Measurements from ENCODE around the gene TOX2. TPM values are rescaled to one million over a fixed set of nuclear protein-coding genes. Genes with fewer than 3 reads are reported as not detected.

TOX2 gene
- total RNA-seq, 1 donor from 2014 or later = 4.7 TPM

DNA sequence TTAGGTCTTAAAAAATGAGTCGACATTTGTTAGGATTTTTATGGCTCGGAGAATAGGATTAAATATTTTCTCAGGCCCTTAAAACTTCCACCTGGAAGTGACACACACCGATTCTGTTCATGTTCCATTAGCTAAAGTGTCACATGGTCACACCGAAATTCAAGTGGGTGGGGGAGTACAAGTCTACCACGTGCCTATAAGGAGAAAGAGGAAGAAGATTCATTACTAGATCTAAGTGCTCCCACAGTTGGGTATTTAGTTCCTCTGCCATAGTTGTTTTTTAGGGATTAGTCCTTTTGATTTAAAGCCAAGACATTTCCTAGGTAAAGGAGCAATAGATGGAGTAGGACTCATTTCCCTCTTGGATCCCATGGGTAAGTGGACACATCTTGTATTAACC lies 4.9 kb upstream of the TOX2 start:
- no peak overlapping the region for H3K4me3 Mint-ChIP-seq
- no peaks in the 10 kb centered on the region for H3K9me3 Mint-ChIP-seq
- no peak overlapping the region for H3K27ac Mint-ChIP-seq
- H3K4me1 Mint-ChIP-seq (ENCODE audit: unreplicated experiment) = peaks cover 3% of the 10 kb centered on the region
- peaks cover 26% of the 10 kb centered on the region for H3K27me3 Mint-ChIP-seq
- TF ChIP-seq, protein P1, sequence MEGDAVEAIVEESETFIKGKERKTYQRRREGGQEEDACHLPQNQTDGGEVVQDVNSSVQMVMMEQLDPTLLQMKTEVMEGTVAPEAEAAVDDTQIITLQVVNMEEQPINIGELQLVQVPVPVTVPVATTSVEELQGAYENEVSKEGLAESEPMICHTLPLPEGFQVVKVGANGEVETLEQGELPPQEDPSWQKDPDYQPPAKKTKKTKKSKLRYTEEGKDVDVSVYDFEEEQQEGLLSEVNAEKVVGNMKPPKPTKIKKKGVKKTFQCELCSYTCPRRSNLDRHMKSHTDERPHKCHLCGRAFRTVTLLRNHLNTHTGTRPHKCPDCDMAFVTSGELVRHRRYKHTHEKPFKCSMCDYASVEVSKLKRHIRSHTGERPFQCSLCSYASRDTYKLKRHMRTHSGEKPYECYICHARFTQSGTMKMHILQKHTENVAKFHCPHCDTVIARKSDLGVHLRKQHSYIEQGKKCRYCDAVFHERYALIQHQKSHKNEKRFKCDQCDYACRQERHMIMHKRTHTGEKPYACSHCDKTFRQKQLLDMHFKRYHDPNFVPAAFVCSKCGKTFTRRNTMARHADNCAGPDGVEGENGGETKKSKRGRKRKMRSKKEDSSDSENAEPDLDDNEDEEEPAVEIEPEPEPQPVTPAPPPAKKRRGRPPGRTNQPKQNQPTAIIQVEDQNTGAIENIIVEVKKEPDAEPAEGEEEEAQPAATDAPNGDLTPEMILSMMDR (conservative IDR thresholded peaks at IDR 0.05) = no peak
- no peaks in the 10 kb centered on the region for H3K36me3 Mint-ChIP-seq
- DNase-seq (ENCODE audit: extremely low spot score, unreplicated experiment) = no peak

DNA sequence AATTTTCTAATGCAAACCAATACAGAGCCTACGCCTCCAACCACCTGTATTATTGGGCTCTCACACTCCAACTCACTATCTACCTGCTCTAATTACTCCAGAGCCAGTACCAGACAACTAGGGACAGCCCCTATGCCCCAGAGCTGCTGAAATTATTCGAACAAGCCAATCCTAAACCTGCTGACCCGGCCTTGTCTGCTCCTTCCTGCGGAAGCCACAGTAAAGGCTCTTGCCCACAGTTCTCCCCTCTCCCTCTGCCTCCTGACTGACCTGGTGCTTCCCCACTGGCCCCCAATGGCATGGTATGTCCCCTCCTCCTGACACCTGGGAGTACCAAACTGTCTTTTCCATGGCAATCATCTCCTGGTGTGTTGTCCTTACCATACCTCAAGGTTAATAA lies 4.1 kb upstream of the TOX2 start:
- peak; percentile 42 for DNase-seq (ENCODE audit: extremely low spot score, unreplicated experiment)
- Mint-ChIP-seq H3K4me3 (no peak overlapping the region), H3K27me3 (peaks cover 33% of the 10 kb centered on the region), H3K27ac (no peak overlapping the region), H3K36me3 (no peaks in the 10 kb centered on the region), H3K4me1 (ENCODE audit: unreplicated experiment) (peaks cover 6% of the 10 kb centered on the region), H3K9me3 (no peaks in the 10 kb centered on the region)
- TF ChIP-seq, protein P1 (conservative IDR thresholded peaks at IDR 0.05) = no peak

DNA sequence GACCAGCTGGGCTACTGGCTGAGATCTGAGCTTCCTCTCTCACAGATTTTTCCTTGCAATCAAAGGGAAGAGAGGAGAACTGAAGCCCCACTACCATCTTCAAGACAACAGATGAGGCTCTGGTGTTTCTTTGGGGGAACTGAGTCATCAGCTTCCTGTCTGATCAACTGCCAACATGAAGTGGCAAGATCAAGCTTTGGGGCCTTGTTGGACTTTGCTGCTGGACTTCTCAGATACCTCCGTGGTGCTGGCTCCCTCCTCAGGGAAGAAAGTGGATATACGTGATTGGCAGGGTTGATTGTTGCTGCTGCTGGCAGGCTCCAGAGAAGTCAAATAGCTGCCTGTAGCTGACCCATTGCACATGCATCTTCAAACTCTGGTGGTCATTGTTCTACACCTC lies 3.6 kb upstream of the TOX2 start:
- Mint-ChIP-seq H3K27ac (no peak overlapping the region), H3K36me3 (no peaks in the 10 kb centered on the region), H3K9me3 (no peaks in the 10 kb centered on the region), H3K4me3 (no peak overlapping the region), H3K4me1 (ENCODE audit: unreplicated experiment) (peaks cover 6% of the 10 kb centered on the region), H3K27me3 (peaks cover 37% of the 10 kb centered on the region)
- no peak for DNase-seq (ENCODE audit: extremely low spot score, unreplicated experiment)
- TF ChIP-seq, protein P1 (conservative IDR thresholded peaks at IDR 0.05) = no peak

DNA sequence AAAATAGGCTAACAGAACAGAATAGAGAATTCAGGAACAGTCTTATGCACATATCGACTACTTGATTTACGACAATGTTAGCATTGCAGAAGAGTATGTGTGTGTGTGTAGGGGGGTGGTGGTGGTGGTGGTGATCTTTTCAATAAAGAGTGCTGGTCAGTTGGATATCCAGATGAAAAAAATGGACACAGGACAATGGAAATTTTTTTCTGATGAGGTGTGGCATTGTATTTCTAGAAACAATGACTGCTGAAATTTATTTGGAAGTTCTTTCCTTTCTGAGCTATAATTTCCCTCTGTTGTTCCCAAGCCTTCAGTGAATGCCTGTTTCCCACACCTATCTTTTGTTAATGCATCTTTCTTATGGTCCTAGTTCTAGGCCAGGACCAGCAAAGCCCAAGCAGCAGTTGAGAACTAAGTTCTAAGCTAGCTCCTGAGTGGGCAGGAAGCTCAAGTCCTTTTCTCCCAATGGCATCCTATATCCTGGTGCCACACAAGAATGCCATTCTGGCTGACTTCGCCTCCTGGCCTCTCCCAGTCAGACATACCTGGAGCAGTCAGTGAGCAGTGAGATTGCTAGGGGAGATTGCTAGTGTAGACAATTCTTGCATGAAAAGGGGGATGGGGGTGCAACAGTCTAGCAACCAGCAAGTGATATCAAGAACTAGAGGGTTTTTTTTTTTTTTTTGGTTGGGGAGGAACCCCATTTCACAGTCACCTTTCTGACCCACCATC lies 1.2 kb upstream of the TOX2 start:
- peak; percentile 4 for DNase-seq (ENCODE audit: extremely low spot score, unreplicated experiment)
- peaks cover 60% of the 10 kb centered on the region for H3K27me3 Mint-ChIP-seq
- H3K36me3 Mint-ChIP-seq = no peaks in the 10 kb centered on the region
- TF ChIP-seq, protein P1 (conservative IDR thresholded peaks at IDR 0.05) = no peak
- no peak overlapping the region for H3K27ac Mint-ChIP-seq
- peak overlapping the region; percentile 87 for H3K4me3 Mint-ChIP-seq
- H3K9me3 Mint-ChIP-seq = no peaks in the 10 kb centered on the region
- peaks cover 10% of the 10 kb centered on the region for H3K4me1 Mint-ChIP-seq (ENCODE audit: unreplicated experiment)

DNA sequence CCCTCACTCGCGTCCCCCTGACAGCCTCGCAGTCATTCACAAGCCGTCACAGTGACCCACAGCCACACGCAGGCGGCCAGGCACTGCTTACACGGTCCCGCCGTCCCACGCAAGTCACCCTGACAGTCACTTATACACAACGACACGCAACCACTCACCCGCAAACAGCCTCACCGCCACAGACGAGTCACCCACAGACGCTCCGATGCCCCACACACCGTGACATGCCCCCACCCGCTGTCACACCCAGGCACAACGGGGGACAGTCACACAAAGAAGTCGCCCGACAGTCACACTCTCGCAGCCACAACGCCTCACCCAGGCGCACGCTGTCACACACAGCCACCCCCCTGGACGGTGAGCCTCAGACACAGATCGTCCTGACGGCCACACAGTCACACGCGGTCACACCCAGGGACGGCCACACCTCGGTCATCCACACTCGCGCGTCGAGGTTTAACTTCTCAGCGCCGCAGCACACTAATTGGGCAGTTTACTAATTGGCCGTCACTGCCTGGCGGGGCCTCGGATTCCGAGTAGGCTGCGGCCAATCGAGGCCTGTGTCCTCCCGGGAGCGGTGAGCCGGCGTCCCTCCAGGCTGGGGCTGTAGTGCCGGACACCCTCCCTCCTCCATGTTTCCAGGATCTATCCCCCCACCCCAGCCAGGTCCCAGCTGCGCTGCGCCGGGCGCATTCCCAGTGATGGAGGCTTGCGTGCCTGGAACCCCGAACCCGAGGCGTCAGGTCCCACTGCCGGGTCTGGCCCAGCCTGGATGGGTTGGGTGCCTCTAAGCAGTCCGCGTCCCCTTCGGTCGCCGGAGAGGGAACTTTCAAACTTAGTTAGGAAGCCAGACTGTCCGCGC lies 790 bp downstream of the TOX2 start:
- no peaks in the 10 kb centered on the region for H3K36me3 Mint-ChIP-seq
- peaks cover 10% of the 10 kb centered on the region for H3K4me1 Mint-ChIP-seq (ENCODE audit: unreplicated experiment)
- no peak for DNase-seq (ENCODE audit: extremely low spot score, unreplicated experiment)
- H3K4me3 Mint-ChIP-seq = peak overlapping the region; percentile 95
- H3K9me3 Mint-ChIP-seq = no peaks in the 10 kb centered on the region
- peak overlapping the region; percentile 85 for H3K27ac Mint-ChIP-seq
- TF ChIP-seq, protein P1 (conservative IDR thresholded peaks at IDR 0.05) = no peak
- H3K27me3 Mint-ChIP-seq = peaks cover 79% of the 10 kb centered on the region
